Mammary epithelial cell (primary cell): Measurements from ENCODE around the gene HES6.

Experiments
- CTCF ChIP-seq, 2 donors: IDR thresholded peaks in 1 of 2; conservative IDR thresholded peaks in 1 of 2; 2 replicates each; pipeline ENCODE4 v1.5.1; 2011 to 2012; ENCODE audit warnings: inconsistent platforms in 2 of 2, low read length in 2 of 2, mild to moderate bottlenecking in 2 of 2, control low read depth in 1 of 2, low read depth in 1 of 2; ENCODE audit not compliant: insufficient read depth in 1 of 2; ENCODE audit errors: extremely low read depth in 1 of 2
- EZH2 ChIP-seq: IDR thresholded peaks from 2 replicates; pipeline ENCODE4 v1.6.1; 2012; ENCODE audit warnings: low read length, inconsistent platforms, borderline replicate concordance

DNA sequence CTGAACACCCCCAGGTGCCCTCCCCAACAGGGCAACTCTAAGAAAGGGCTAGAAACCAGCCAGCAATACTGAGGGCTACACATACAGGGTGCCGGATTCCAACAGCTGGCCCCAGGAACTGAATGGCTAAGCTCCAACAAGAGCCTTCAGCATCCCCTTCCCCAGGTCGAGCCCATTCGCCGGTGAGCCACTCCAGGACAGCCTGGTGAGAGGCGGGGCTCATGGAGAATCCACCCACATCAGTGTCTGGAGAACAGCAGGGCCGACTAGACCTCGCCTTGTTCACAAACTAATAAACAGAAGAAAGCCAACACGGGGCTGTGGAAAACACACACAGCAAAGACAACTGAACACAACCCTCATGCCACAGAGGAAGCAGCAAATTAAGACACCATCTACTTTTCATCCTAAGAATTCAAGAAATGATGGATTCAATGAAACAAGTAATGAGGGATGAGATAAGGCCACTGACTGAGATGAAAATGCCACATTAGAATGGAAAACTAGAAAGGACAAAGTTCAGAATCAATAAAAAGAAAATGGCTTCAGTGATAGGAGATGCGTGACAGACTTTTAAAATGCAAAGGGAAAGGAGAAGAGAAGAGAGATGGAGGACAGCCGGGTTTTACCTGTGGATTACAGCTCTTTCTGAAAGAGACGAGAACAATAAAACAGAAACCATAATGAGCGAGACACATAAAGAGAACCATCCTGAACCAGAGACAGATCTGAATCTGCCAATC lies 40.4 kb upstream of the HES6 start:
- no peak for TF ChIP-seq CTCF (conservative IDR thresholded peaks at IDR 0.05 in 1 of 2, IDR thresholded peaks at IDR 0.05 in 1 of 2; ENCODE audit: extremely low read depth in 1 of 2, insufficient read depth in 1 of 2, low read depth in 1 of 2, low read length in 2 of 2)
- TF ChIP-seq EZH2 = no peak
